ENCODE measurements around the gene METTL16. TPM values are rescaled to one million over a fixed set of nuclear protein-coding genes. Genes with fewer than 3 reads are reported as not detected.

The METTL16 gene
- total and polyA plus RNA-seq, 10 donors: 17.1 to 38.2 (median 27.8) TPM

GRCh38 chr17:2421315-2422147, 90.2 kb downstream of the METTL16 start:
- Histone ChIP-seq H3K27me3 (replicated peaks in 1 of 7) (no peaks in the 10 kb centered on the region), H3K4me3 (no peak overlapping the region), H3K9me3 (no peaks in the 10 kb centered on the region), H3K4me1 (peaks cover 1 to 17% (median 9%) of the 10 kb centered on the region in 6 donors), H3K36me3 (peaks cover 0 to 75% (median 29%) of the 10 kb centered on the region in 6 donors), H3K27ac (no peak overlapping the region)
- 90 to 92% (median 91%) methylated on average over 27 of the region's 27 CpGs for WGBS, 5 donors
- no peak for DNase-seq
- intact Hi-C loops (cut with DNase I; ENCODE audit: low total_unique reads): no loop called here
- TF ChIP-seq POLR2A (IDR thresholded peaks at IDR 0.05) (no peak), POLR2AphosphoS5 (IDR thresholded peaks at IDR 0.05) (no peak), CTCF (IDR thresholded peaks at IDR 0.05 in 8 of 11, conservative IDR thresholded peaks at IDR 0.05 in 3 of 11) (no peak)

- H3K4me3 ChIP-seq: no peak overlapping the region
- H3K4me1 ChIP-seq: peaks cover 8 to 28% (median 17%) of the 10 kb centered on the region in 6 donors
- H3K36me3 ChIP-seq: peaks cover 0 to 63% (median 25%) of the 10 kb centered on the region in 6 donors
- no peaks in the 10 kb centered on the region for H3K27me3 ChIP-seq (replicated peaks in 1 of 7)
- TF ChIP-seq POLR2A (IDR thresholded peaks at IDR 0.05): no peak
- TF ChIP-seq CTCF (IDR thresholded peaks at IDR 0.05 in 8 of 11, conservative IDR thresholded peaks at IDR 0.05 in 3 of 11): no peak
- TF ChIP-seq POLR2AphosphoS5 (IDR thresholded peaks at IDR 0.05): peak in 1 of 3 donors; percentile 30
- WGBS, 5 donors: 80 to 94% (median 85%) methylated on average over 12 of the region's 12 CpGs
- no peaks in the 10 kb centered on the region for H3K9me3 ChIP-seq
- H3K27ac ChIP-seq: no peak overlapping the region
- intact Hi-C loops (cut with DNase I; ENCODE audit: low total_unique reads): no loop called here
- no peak for DNase-seq
Observed at GRCh38 chr17:2420176-2420575, 91.5 kb downstream of the METTL16 start.

GRCh38 chr17:2419486-2419885, 92.2 kb downstream of the METTL16 start:
- Histone ChIP-seq H3K9me3 (no peaks in the 10 kb centered on the region), H3K4me1 (peaks cover 8 to 34% (median 17%) of the 10 kb centered on the region in 6 donors), H3K36me3 (peaks cover 0 to 67% (median 29%) of the 10 kb centered on the region in 6 donors), H3K4me3 (no peak overlapping the region), H3K27me3 (replicated peaks in 1 of 7) (no peaks in the 10 kb centered on the region), H3K27ac (peak overlapping the region in 3 of 8 donors; percentile 56 to 69 (median 66))
- intact Hi-C loops (cut with DNase I; ENCODE audit: low total_unique reads): loop anchor here (10.0 kb wide), 1 partner anchor 55 kb away; no protein-coding TSS in a partner anchor
- no peak for DNase-seq
- 86 to 95% (median 91%) methylated on average over 6 of the region's 6 CpGs for WGBS, 5 donors
- no peak for TF ChIP-seq POLR2AphosphoS5 (IDR thresholded peaks at IDR 0.05)

GRCh38 chr17:2418572-2418971, 93.1 kb downstream of the METTL16 start:
- no peak for TF ChIP-seq POLR2A (IDR thresholded peaks at IDR 0.05)
- no peak for TF ChIP-seq CTCF (IDR thresholded peaks at IDR 0.05 in 8 of 11, conservative IDR thresholded peaks at IDR 0.05 in 3 of 11)
- TF ChIP-seq POLR2AphosphoS5 (IDR thresholded peaks at IDR 0.05): peak in 2 of 3 donors; percentile 35 to 57
- 58 to 80% (median 72%) methylated on average over 7 of the region's 7 CpGs for WGBS, 5 donors
- Histone ChIP-seq H3K9me3 (no peaks in the 10 kb centered on the region), H3K27ac (peak overlapping the region in 7 of 8 donors; percentile 23 to 69 (median 48)), H3K27me3 (replicated peaks in 1 of 7) (no peaks in the 10 kb centered on the region), H3K4me3 (no peak overlapping the region), H3K4me1 (peaks cover 8 to 36% (median 17%) of the 10 kb centered on the region in 6 donors), H3K36me3 (peaks cover 0 to 74% (median 33%) of the 10 kb centered on the region in 6 donors)
- intact Hi-C loops (cut with DNase I; ENCODE audit: low total_unique reads): loop anchor here (10.0 kb wide), 1 partner anchor 54 kb away; no protein-coding TSS in a partner anchor
- no peak for DNase-seq
